Loucy (cell line): Measurements from ENCODE around the gene MARS1.

Experiments
- H2AFZ ChIP-seq: fragments of 200-600 bp; sonication (generic); 2 replicates; pipeline ENCODE4 v1.6.0; 2016; ENCODE audit warnings: antibody characterized with exemption, mild to moderate bottlenecking, low read length, moderate library complexity
- H3F3A ChIP-seq: fragments of 200-600 bp; 2 replicates; pipeline ENCODE4 v1.6.0; 2016; ENCODE audit warnings: antibody characterized with exemption, low read depth, mild to moderate bottlenecking
- H3K27me3 ChIP-seq: fragments of 200-600 bp; sonication (generic); 2 replicates; pipeline ENCODE4 v1.6.1; 2014; ENCODE audit warnings: low read length, mild to moderate bottlenecking; ENCODE audit not compliant: insufficient read depth, poor library complexity, severe bottlenecking
- H3K36me3 ChIP-seq: fragments of 200-600 bp; sonication (generic); 2 replicates; pipeline ENCODE4 v1.6.1; 2016; ENCODE audit warnings: low read length; ENCODE audit not compliant: insufficient read depth
- H3K4me1 ChIP-seq: fragments of 200-600 bp; sonication (generic); 2 replicates; pipeline ENCODE4 v1.5.1; 2014; ENCODE audit warnings: low read length, mild to moderate bottlenecking; ENCODE audit not compliant: insufficient read depth, poor library complexity, severe bottlenecking
- H3K4me2 ChIP-seq: fragments of 200-600 bp; sonication (generic); 2 replicates; pipeline ENCODE4 v1.6.0; 2014; ENCODE audit warnings: antibody characterized with exemption, low read length, low read depth, mild to moderate bottlenecking; ENCODE audit not compliant: poor library complexity, severe bottlenecking
- H3K4me3 ChIP-seq: fragments of 200-600 bp; sonication (generic); 2 replicates; pipeline ENCODE4 v1.5.1; 2014; ENCODE audit warnings: low read length, mild to moderate bottlenecking, mixed read lengths; ENCODE audit not compliant: poor library complexity, severe bottlenecking
- H3K79me2 ChIP-seq: fragments of 200-600 bp; sonication (generic); 2 replicates; pipeline ENCODE4 v1.6.1; 2014; ENCODE audit warnings: low read length; ENCODE audit not compliant: insufficient read depth
- H3K9ac ChIP-seq: fragments of 200-600 bp; sonication (generic); 2 replicates; pipeline ENCODE4 v1.6.0; 2014; ENCODE audit warnings: mild to moderate bottlenecking, low read depth, low read length, moderate library complexity; ENCODE audit not compliant: poor library complexity, severe bottlenecking
- H3K9me2 ChIP-seq: fragments of 200-600 bp; sonication (generic); replicated peaks from 2 replicates; pipeline ENCODE4 v1.6.1; 2016; ENCODE audit warnings: low read depth, low read length, mixed read lengths
- H3K9me3 ChIP-seq: fragments of 200-600 bp; sonication (generic); 2 replicates; pipeline ENCODE4 v1.6.1; 2014; ENCODE audit warnings: mild to moderate bottlenecking, antibody characterized with exemption, low read length, low read depth; ENCODE audit not compliant: insufficient read depth
- H4K20me1 ChIP-seq: fragments of 200-600 bp; sonication (generic); 2 replicates; pipeline ENCODE4 v1.6.0; 2014; ENCODE audit warnings: antibody characterized with exemption, low read length, mild to moderate bottlenecking; ENCODE audit not compliant: insufficient read depth, poor library complexity, severe bottlenecking
- EZH2phosphoT487 ChIP-seq: fragments of 200-600 bp; IDR thresholded peaks from 2 replicates; pipeline ENCODE4 v1.6.1; 2018; ENCODE audit warnings: antibody characterized with exemption, mild to moderate bottlenecking, moderate library complexity, borderline replicate concordance
- TF ChIP-seq, protein P1 (sequence below): fragments of 200-600 bp; sonication (generic); conservative IDR thresholded peaks from 2 replicates; pipeline ENCODE4 v1.5.1; 2014; ENCODE audit warnings: mild to moderate bottlenecking, antibody characterized with exemption, low read length

The MARS1 gene

DNA sequence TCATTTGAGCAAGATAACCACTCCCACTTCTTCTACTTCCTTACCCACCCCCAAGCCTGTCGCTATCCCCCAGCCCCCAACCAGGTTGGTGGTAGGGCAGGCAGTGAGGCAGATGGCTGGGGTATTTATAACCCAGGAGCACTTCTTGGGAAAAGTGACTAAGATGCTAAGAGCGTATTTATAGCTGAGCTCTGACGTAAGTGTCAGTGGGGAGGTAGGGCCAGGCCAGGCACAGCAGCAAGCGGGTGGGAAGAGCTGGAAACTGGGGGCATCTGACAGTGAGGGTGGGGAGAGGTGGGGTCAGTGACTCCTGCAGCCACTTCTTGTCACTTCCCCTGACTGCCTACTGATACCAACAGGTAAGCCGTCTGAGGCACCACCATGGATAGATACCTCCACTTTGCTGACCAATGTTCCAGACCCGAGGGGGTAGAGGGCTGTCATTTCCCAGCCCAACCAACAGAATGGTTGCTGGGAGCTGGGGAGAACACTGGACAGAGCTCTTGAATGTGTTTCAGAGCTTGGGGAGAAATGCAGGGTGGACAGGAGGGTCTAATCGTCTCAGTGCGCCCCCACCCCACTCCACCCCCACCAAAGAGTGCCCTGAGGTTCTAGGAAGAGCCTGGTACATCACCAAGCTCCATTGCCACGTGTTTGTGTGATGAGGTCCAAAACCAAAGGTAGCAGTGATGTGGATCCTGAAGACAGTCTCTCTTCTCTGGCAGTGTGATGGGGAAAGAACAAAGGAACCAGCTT is 35.5 kb upstream of the MARS1 start:
- peak overlapping the region; percentile 41 for H2AFZ ChIP-seq
- no peaks in the 10 kb centered on the region for H3K9me2 ChIP-seq
- H3K4me2 ChIP-seq = no peak overlapping the region
- no peaks in the 10 kb centered on the region for H4K20me1 ChIP-seq
- no peaks in the 10 kb centered on the region for H3F3A ChIP-seq
- H3K36me3 ChIP-seq = no peaks in the 10 kb centered on the region
- H3K4me1 ChIP-seq = peaks cover 6% of the 10 kb centered on the region
- no peak overlapping the region for H3K4me3 ChIP-seq
- no peaks in the 10 kb centered on the region for H3K9me3 ChIP-seq
- no peak for TF ChIP-seq EZH2phosphoT487
- TF ChIP-seq, protein P1, sequence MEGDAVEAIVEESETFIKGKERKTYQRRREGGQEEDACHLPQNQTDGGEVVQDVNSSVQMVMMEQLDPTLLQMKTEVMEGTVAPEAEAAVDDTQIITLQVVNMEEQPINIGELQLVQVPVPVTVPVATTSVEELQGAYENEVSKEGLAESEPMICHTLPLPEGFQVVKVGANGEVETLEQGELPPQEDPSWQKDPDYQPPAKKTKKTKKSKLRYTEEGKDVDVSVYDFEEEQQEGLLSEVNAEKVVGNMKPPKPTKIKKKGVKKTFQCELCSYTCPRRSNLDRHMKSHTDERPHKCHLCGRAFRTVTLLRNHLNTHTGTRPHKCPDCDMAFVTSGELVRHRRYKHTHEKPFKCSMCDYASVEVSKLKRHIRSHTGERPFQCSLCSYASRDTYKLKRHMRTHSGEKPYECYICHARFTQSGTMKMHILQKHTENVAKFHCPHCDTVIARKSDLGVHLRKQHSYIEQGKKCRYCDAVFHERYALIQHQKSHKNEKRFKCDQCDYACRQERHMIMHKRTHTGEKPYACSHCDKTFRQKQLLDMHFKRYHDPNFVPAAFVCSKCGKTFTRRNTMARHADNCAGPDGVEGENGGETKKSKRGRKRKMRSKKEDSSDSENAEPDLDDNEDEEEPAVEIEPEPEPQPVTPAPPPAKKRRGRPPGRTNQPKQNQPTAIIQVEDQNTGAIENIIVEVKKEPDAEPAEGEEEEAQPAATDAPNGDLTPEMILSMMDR = no peak
- H3K9ac ChIP-seq = no peak overlapping the region
- H3K79me2 ChIP-seq = no peaks in the 10 kb centered on the region
- H3K27me3 ChIP-seq = no peaks in the 10 kb centered on the region

DNA sequence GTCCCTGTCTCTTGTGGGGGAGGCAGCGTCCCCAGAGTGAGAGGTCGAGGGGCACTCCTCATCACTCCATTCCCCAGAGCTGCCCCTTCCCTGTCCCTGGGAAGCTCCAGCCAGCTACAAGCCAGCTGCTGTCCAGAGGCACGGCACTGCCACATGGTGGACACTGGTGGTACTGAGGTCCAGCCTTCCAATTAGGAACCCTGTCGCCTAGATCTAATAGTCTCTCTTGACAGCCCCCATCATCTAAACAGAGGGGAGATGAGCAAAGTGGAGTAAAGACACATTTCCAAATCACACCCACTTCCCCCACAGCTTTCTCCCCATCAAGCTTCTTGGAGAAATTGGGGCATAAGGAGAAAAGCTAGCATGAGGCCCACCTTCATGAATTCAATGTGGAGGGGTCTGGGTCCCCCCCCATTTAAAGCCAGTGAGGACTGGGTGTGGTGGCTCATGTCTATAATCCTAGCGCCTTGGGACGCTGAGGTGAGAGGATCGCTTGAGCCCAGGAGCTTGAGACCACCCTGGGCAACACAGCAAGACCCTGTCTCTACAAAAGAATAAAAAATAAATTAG is 34.8 kb upstream of the MARS1 start:
- Histone ChIP-seq H3K4me1 (peaks cover 6% of the 10 kb centered on the region), H2AFZ (peak overlapping the region; percentile 41; the same call in 1 of the 2 replicates)

DNA sequence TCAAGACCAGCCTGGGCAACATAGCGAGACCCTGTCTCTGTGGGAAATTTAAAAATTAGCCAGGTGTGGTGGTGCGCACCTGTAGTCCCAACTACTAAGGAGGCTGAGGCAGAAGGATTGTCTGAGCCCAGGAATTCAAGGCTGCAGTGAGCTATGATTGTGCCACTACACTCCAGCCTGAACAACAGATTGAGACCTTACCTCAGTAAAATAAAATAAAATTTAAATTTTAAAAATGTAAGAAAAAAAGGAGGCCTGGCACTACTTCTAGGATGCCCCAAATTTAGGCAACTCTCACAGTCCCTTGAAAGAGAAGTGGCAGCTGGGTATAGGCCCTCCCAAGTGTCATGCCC is 33.7 kb upstream of the MARS1 start:
- Histone ChIP-seq H3K79me2 (no peaks in the 10 kb centered on the region), H3K9me3 (no peaks in the 10 kb centered on the region), H3K4me3 (no peak overlapping the region), H3F3A (no peaks in the 10 kb centered on the region), H3K36me3 (no peaks in the 10 kb centered on the region), H3K9ac (no peak overlapping the region), H2AFZ (no peak overlapping the region), H3K27me3 (no peaks in the 10 kb centered on the region), H3K4me1 (peaks cover 12% of the 10 kb centered on the region), H3K4me2 (no peak overlapping the region), H4K20me1 (no peaks in the 10 kb centered on the region), H3K9me2 (no peaks in the 10 kb centered on the region)
- no peak for TF ChIP-seq EZH2phosphoT487
- TF ChIP-seq, protein P1 = no peak

More for the DNA sequence above, 34.8 kb upstream of the MARS1 start:
- H3K4me2 ChIP-seq = no peak overlapping the region
- no peak overlapping the region for H3K4me3 ChIP-seq
- TF ChIP-seq EZH2phosphoT487 = no peak
- TF ChIP-seq, protein P1 = peak; percentile 93
- H3K36me3 ChIP-seq = no peaks in the 10 kb centered on the region
- H3K79me2 ChIP-seq = no peaks in the 10 kb centered on the region
- H3K9me3 ChIP-seq = no peaks in the 10 kb centered on the region
- H4K20me1 ChIP-seq = no peaks in the 10 kb centered on the region
- H3K9me2 ChIP-seq = no peaks in the 10 kb centered on the region
- no peak overlapping the region for H3K9ac ChIP-seq
- no peaks in the 10 kb centered on the region for H3F3A ChIP-seq
- no peaks in the 10 kb centered on the region for H3K27me3 ChIP-seq
